Superior temporal gyrus (tissue), 1 donor: ENCODE results near the gene ZNF277.
"Not testable (repeated sequence)": the region's sequence is repeated elsewhere in the genome, so short reads cannot be mapped to it uniquely, and the experiment has no call there.

Experiments used
- DNase-seq: peaks from one replicate; pipeline ENCODE4 v3.0.0-alpha.2; 2016; ENCODE audit errors: extremely low spot score

The ZNF277 gene

DNA sequence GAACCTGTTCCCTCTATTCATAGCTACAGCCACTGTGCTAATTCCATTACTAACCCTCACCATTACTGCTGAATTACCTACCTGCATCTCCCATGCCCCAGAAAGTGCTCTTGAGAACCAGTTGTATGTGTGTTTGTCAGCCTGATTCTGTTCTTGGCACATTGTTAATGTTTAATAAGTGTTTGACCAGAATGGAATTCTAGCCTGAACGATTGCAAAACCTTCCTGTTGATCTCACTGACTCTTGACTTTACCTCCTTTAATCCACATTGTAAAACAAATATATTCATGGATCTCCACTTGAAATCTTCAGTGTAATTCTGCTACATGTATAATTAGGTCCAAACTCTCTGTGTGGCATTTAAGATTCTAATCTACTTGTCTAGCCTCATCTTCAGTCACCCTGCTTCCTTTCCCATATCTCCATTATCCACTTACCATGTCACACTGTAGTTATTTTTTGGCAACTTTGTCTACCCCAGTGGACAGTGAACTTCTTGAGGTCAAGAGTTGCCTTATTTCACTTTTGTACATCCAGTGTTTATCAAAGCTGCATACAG lies 4.9 kb downstream of the ZNF277 start:
- no peak for DNase-seq

DNA sequence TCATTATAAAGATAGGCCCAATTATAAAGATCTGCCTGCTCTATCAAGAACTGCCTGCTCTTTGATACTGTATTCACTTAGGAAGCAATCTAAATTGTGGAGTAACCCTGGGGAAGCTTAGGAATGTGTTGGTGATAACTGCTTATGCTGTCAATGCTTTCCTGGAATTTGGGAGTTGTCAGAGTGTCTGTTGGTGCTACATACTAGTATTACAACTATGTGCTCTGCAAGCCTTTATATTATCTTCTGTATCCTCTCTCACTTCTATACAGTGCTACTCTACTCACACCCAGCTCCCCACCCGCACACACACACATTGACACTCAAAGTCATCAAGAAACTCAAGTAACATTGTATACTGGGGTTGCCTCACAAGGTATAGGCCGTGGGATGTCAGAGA lies 6.1 kb downstream of the ZNF277 start:
- no peak for DNase-seq

DNA sequence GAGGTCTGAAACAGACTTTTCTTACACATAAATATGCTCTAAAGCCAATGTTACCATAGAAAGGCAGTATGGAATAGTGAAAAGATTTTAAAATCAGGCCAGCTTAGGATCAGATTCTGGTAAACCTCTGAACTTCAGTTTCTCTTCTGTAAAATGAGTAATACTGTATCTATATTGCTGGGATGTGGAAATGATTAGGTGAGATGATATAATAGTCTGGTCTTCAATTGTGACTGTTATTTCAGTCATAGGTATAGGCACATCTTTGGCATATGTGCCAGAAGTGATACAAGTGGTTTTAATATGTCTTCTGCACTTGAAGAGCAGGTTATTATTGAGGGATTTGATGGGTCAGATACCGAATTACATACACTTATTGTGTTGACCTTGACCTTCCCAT lies 7.2 kb downstream of the ZNF277 start:
- DNase-seq = no peak

DNA sequence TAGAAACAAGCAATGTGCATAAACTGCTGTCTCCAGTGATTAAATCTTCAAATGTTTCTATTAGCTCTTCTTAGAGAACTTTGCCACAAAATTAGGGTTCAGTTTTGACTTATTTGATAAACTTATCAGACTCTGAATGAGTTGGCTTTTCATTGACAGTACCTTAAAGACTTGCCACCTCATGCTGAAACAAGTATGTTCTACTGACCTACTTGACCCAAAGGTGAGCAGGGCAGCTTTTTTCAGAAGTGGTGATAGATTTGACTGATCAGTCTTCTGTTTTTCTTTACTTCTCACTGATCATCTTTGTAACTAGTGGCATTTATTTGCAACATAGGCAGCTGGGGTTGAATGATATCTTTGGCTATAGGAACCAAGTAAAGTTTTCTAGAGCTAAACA lies 7.8 kb downstream of the ZNF277 start:
- no peak for DNase-seq

DNA sequence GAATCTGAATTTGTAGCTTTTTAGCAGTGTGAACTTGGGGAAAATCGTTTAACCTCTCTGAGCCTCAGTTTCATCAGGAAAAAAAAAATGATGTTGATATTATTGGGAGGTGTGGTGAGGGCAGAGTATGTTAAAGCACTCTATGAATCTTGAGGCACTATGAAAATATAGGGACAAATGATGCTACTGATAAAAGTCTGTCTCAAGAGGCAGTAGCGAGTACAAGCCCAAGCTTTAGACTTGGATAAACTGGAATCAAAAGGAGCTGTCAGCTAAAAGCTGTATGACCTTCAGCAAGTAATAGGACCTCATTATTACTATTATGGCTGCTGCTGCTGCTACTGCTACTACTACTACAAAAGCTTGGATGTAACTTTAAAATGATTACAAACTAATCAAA lies 8.4 kb downstream of the ZNF277 start:
- DNase-seq = no peak

DNA sequence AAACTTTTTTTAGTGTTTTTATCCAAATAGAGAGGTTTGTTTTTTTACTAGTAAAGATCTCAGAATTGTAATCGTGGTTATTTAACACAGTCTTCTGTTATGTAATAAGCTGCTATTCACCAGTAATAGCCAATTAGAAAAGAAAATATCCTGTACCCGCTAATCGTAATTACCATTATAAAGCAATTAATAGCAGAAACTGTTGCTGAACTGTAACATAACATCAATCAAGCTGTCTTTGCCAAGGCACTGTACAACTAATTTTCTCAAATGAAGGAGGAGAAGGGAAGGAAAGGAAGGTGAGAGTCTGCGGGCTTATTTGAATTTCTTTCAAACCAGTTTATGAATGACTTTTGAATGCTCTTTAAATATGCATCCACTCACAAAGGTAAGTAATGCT lies 9.3 kb downstream of the ZNF277 start:
- no peak for DNase-seq

DNA sequence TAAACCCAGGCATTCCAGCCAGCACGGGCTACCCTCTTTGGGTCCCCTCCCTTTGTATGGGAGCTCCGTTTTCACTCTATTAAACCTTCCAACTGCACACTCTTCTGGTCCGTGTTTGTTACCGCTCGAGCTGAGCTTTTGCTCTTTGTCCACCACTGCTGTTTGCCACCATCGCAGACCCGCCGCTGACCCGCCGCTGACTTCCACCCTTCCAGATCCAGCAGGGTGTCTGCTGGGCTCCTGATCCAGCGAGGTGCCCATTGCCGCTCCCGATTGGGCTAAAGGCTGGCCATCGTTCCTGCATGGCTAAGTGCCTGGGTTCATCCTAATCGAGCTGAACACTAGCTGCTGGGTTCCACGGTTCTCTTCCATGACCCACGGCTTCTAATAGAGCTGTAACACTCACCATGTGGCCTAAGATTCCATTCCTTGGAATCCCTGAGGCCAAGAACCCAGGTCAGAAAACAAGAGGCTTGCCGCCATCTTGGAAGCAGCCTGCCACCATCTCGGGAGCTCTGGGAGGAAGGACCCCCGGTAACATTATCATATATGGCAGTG lies 14.5 kb downstream of the ZNF277 start:
- DNase-seq = no peak

DNA sequence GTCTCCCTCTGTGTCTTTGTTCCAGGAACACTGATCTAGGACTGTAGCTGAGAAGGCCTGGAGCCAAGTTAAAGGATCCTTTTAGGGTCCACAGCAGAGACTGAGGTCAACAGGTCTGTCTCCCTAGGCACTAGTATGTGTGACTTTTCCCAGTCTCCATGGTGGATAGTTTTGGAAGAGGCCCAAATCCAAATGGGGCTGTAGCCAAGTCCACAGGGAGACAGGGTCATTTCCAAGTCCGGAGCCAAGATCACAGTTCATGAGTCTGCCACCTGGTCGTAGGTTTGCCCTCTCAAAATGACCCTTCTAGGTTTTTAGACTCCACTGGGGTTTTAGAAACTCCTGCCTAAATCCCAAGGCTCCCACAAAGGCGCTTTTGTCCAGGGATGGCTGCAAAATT lies 16.8 kb downstream of the ZNF277 start:
- no peak for DNase-seq

DNA sequence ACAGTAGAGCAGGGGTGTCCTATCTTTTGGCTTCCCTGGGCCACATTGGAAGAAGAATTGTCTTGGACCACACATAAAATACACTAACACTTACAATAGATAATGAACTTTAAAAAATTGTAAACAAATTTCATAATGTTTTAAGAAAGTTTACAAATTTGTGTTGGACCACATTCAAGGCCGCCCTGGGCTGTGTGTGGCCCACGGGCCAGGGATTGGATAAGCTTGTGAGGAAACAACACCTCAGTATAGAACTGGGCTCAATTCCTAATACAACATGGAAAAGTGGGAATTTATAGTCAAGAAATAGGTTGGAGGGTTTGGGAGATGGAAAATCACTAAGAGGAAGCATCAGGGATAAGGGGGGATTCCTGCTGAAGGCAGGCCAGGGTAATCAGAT lies 17.7 kb downstream of the ZNF277 start:
- no peak for DNase-seq

DNA sequence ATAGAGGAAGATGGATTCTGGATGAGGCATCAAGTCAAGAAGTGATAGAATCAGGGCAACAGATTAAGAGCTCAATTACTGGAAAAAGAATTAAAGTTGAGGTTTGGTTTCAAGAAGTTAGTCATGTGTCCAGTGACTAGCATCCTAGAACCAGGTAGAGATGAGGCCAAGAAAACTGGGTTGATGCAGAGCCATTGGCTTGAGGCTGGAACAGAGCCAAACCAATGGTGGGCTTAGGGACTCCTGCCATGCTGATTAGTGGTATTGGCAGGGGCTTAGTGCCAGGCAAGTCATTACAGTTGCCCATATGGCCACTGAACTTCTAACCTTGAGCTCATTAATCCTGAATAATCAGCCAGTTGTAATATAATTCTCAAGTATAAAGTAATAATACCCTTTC lies 18.5 kb downstream of the ZNF277 start:
- no peak for DNase-seq

DNA sequence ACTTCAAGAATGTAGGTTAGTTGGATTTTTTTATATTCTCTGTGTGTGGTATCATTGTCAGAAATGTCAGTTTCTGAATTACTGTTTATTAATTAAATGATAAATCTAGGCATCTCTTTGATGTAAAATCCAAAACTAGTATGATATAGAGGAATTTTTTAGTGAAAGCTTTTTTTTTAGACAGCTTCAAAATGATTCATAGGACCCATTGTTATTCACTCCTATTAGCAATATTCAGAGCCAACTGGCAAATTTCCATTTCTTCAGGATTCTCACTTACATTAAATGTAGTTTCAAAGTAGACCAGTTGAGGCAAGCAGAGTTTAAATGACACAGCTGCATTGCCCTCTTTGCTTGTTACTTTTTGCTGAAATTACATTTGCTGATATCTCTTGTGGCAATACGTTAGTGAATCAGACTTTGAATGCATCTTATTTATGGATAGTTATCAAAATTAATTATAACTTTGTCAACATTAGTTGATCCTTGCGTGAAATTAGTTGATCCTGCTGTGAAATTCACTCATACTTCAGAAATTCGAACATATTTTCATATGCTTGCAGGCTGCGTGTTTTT lies 20.3 kb downstream of the ZNF277 start:
- DNase-seq = no peak

DNA sequence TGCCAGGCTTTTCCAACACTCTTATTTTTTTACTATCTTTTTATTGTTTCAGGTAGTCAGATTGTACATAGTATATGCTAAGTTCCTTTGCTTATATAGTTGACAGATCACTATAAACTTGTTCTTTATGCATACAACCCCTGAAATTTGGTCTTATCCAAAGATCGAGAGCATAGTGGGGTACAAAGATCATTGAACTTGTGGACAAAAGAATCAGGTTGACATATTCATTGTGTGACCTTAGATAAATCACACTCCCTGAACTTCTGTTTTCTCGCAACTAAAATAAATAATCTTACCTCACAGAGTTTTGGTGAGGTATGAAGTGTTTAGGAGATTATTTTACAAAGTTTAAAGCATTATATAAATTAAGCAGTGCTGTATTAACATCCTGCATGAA lies 22.1 kb downstream of the ZNF277 start:
- no peak for DNase-seq

DNA sequence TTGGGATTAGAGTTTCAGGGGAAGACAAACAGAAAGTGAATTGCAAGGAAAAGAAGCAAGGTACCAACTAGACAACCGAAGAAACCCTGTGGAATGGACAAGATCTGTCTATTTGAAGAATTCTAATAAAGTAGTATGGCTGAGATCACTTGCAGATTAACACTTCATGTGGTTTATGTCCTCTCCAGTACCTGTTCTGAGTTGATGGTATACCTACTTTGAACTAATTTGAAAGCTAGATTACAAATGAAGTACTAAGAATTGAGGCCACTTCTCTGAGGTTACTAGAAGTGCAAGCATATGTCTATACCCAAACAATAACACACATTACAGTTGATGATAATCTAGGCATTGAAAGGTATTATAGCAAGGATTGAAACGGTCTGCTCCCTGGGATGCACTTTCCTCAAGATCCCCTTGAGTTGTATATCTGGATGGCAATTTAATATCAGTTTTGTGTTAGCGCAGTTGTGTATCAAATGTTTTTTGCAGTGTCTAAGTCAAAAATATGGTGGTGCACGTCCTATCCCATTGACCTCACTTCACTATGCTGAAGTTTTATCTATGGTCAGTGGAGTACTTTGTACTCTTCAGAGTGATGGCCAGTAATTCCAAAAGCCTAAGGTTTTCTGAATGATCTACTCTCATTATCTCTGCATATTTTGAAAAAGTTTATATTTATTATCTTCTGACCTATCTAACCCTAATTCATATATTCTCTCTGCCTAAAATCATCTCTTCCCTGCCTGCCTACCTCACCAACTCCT lies 25.9 kb downstream of the ZNF277 start:
- DNase-seq = no peak

DNA sequence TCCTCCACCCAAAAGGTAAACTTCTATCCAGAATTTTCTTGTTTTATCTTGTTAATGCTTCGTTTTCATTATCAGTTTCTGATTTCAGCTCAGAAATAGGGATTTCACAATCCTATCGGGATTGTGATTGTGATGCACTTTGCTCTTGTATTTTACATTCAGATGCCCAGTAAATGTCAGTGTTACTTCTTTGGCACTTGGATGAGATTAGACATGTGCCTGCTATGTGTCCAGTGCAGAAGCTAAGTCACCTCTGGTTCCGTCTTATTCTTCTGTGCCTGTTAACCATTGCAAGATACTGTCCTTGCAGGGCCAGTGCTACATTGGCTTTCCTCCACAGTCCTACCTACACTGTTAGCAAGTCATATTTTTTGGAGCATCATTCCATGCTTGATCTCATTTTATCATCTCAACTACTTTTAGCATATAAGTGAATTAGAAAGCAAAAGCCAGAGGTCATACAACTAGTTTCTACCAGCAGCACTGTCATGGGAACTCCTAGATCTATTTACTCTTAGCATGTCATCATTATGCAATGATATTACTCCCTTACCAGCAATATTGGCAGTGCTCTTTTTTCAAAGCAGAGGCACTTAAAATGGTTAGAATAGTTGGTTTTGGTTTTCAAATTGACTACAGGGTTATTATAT lies 26.7 kb downstream of the ZNF277 start:
- no peak for DNase-seq

DNA sequence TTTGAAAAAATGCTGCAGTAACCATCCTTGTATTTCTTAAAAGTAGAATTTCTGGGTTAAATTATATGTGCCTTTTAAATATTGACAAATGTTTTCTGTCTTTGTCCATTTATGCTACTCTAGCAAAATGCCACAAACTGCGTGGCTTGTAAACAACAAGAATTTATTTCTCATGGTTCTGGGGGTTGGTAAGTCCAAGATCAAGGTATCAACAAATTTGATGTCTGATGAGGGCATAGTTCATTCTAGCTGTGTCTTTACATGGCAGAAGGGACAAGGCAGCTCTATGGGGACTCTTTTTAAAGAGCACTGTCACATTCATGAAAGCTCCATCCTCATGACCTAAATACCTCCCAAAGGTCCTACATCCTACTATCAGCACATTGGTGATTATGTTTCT lies 27.7 kb downstream of the ZNF277 start:
- no peak for DNase-seq

DNA sequence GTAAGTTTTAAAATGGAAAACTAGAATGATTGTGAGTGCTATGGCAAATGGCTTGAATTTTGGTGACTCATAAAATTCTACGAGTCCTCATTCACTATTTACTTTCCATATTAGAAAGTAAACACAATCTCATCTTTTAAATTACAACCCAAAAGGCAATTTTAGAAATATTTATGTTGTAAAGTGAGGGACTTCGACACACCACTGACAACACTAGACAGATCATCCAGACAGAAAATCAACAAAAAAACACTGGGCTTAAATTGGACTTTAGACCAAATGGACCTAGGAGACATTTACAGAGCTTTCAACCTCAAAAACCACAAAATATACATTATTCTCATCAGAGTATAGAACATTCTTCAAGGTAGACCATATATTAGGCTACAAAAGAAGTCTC lies 30.1 kb downstream of the ZNF277 start:
- DNase-seq = no peak

DNA sequence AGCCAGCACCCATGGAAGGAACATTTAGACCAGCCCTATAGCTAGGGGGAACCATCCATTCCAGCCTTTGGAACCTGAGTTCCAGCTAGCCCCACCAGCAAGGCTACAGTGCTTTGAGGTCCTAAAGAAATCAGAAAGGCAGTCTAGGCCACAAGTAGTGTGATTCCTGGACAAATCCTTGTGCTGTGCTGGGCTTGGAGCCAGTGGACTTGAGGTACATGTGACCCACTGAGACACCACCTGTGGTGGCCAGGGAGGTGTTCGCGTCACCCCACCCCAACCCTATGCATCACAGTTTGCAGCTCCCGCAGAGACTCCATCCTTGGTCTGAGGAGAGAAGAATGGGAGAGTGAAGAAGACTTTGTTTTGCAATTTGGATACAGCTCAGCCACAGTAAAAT lies 31.8 kb downstream of the ZNF277 start:
- DNase-seq = no peak

DNA sequence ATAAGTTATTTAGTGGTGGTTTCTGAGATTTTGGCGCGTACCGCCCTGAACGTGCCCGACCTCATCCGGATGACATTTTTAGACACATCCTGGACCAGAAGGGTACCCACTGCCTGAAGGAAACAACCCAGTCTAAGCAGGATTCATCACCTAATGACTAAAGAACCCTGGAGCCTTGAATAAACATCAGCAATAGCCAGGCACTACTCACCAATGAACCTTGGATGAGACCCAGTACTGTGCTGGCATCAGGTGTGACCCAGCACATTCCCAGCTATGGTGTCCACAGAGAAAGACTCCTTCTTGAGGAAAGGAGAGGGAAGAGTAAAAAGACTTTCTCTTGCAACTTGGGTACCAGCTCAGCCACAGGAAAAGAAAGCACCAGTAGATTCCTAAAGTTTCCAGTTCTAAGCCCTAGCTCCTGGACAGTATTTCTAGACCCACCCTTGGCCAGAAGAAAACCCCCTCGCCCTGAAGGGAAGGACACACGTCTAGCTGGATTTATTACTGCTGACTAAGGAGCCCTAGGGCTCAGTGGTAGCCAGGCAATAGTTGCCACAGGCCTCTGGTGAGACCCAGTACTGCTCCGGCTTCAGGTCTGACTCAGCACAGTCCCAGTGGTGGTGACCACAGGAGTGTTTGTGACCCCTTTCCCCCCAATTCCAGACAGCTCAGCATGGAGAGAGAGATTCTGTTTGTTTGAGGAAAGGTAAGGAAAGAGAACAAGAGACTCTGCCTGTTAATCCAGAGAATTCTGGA lies 32.5 kb downstream of the ZNF277 start:
- no peak for DNase-seq

DNA sequence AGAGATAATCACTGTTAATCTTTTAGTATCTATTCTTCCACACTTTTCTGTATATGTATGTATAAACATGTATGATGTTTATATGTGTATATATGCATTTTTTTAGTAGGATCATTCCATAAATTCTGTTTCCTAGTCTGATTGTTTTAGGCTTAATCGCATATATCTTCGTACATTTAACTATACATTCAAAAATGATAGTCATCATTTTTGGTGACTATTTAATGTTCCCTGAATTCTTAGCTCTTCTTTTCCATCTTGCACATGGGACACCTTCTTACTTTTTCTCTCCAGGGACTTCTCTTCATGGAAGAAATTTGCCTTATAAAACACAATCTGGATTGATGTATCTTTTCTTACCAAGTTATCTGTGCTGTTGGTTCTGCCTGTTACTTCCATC lies 42.1 kb downstream of the ZNF277 start:
- DNase-seq = no peak

DNA sequence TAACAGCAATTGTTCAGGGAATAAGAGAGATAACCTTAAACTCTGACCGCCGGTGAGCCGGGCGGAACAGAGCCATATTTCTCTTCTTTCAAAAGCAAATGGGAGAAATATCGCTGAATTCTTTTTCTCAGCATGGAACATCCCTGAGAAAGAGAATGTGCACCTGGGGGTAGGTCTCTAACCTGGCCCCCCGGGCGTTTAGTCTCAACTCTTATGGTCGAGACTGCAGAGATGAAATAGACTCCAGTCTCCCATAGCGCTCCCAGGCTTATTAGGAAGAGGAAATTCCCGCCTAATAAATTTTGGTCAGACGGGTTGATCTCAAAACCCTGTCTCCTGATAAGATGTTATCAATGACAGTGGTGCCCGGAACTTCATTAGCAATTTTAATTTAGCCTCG lies 43.5 kb downstream of the ZNF277 start:
- DNase-seq = not testable (repeated sequence)

DNA sequence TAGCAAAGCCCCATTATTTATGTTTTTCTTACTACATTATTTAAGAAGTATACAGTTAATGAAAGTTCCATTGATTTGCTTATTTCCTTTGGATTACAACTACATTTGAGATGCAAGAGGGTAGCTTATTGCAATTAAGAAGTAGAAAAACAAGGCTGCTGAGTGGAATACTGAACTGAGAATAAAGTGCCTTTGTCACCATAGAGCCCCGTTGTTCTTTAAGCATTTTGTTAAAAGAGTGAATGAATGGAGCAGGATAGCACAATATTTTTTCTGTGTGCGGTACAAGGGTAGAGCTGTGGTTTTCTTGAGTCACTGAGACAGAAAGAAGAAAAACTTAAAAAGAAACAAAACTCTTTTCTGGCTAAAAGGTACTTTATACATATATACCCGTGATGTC lies 45.6 kb downstream of the ZNF277 start:
- peak; percentile 79 for DNase-seq

DNA sequence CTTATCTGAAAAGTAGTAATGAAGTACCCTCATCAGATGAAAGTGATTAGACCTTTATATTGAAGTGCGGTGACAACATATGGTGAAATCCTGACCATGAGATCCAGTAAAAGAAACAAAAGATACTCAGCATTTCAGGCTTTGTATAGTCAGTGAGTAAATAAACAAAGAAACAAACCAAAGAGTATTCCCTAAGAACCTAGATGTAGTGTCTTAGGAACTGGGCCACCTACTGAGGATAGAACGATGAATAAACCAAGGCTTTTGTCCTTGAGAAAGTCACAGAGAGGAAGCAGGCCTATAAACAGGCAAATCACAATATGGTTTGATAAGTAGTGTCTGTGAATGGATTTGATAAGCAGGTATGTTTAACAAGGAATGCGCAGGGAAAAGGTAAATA lies 46.2 kb downstream of the ZNF277 start:
- peak; percentile 38 for DNase-seq
